Naive thymus-derived CD4-positive, alpha-beta T cell (primary cell): ENCODE measurements around the gene RGS6. TPM values are rescaled to one million over a fixed set of nuclear protein-coding genes. Genes with fewer than 3 reads are reported as not detected.
A peak's percentile ranks its signal among the peaks of the same experiment; 100 is the strongest.

Source experiments
- ATAC-seq: fragments of 150-1000 bp; cut with Tn5 transposase; 2 replicates; pipeline ENCODE4 v1.10.0; 2021; ENCODE audit warnings: mild to moderate bottlenecking, moderate library complexity
- CTCF ChIA-PET: fragments of 350-600 bp; sonication (Branson Sonifier 250); formaldehyde crosslinking; loops from one replicate; lab custom pipeline; 2021; ENCODE audit warnings: antibody characterized with exemption; lab: Charles Lee
- POLR2A ChIA-PET: fragments of 350-600 bp; sonication (Branson Sonifier 250); formaldehyde crosslinking; loops from one replicate; lab custom pipeline; 2021; ENCODE audit warnings: antibody characterized with exemption, inconsistent platforms; lab: Charles Lee
- DNase-seq, 9 donors: peaks; one replicate each; pipeline versions ENCODE4 v3.0.0 to v3.0.0-alpha.2; 2020 to 2022; ENCODE audit warnings: mixed read lengths in 1 of 9
- H3K27ac ChIP-seq: one replicate; pipeline ENCODE4 v1.7.0; 2013; ENCODE audit warnings: mild to moderate bottlenecking, low read depth, low read length, moderate library complexity
- H3K27me3 ChIP-seq, 2 donors: one replicate each; pipeline ENCODE4 v1.7.0; 2013; ENCODE audit warnings: low read length in 2 of 2, mild to moderate bottlenecking in 2 of 2, moderate library complexity in 2 of 2; ENCODE audit not compliant: control insufficient read depth in 2 of 2, insufficient read depth in 2 of 2
- H3K36me3 ChIP-seq, 3 experiments: 1 replicate in 2 of 3; 2 replicates in 1 of 3; pipeline ENCODE4 v1.7.0; 2013; ENCODE audit warnings: low read length in 3 of 3, mild to moderate bottlenecking in 3 of 3, moderate library complexity in 1 of 3; ENCODE audit not compliant: insufficient read depth in 3 of 3, control insufficient read depth in 2 of 3
- H3K4me1 ChIP-seq, 2 donors: one replicate each; pipeline ENCODE4 v1.7.0; 2013; ENCODE audit warnings: low read length in 2 of 2, mild to moderate bottlenecking in 2 of 2, moderate library complexity in 1 of 2; ENCODE audit not compliant: control insufficient read depth in 2 of 2, insufficient read depth in 2 of 2
- H3K4me3 ChIP-seq: 2 replicates; pipeline ENCODE4 v1.7.0; 2013; ENCODE audit warnings: mild to moderate bottlenecking, low read length
- H3K9me3 ChIP-seq, 3 experiments: 1 replicate in 2 of 3; 2 replicates in 1 of 3; pipeline ENCODE4 v1.7.0; 2013; ENCODE audit warnings: low read length in 3 of 3; ENCODE audit not compliant: control insufficient read depth in 2 of 3
- H3K27ac Mint-ChIP-seq, 9 donors: one replicate each; pipeline ENCODE4 v1.8.0; 2020 to 2022; ENCODE audit warnings: mixed read lengths in 9 of 9, mild to moderate bottlenecking in 8 of 9, moderate library complexity in 5 of 9, inconsistent platforms in 2 of 9
- H3K27me3 Mint-ChIP-seq, 5 donors: one replicate each; pipeline ENCODE4 v1.8.0; 2021 to 2022; ENCODE audit warnings: mixed read lengths in 5 of 5, mild to moderate bottlenecking in 1 of 5
- H3K36me3 Mint-ChIP-seq, 5 donors: one replicate each; pipeline ENCODE4 v1.8.0; 2020 to 2022; ENCODE audit warnings: mixed read lengths in 5 of 5, mild to moderate bottlenecking in 3 of 5, inconsistent platforms in 1 of 5
- H3K4me1 Mint-ChIP-seq, 7 donors: one replicate each; pipeline ENCODE4 v1.8.0; 2020 to 2022; ENCODE audit warnings: mixed read lengths in 7 of 7, mild to moderate bottlenecking in 3 of 7, inconsistent platforms in 1 of 7
- H3K4me3 Mint-ChIP-seq, 10 donors: one replicate each; pipeline ENCODE4 v1.8.0; 2020 to 2022; ENCODE audit warnings: mild to moderate bottlenecking in 10 of 10, mixed read lengths in 10 of 10, moderate library complexity in 6 of 10, inconsistent platforms in 2 of 10
- H3K9me3 Mint-ChIP-seq, 11 donors: one replicate each; pipeline ENCODE4 v1.8.0; 2020 to 2022; ENCODE audit warnings: mixed read lengths in 11 of 11, mild to moderate bottlenecking in 4 of 11, inconsistent platforms in 1 of 11, moderate library complexity in 1 of 11
- intact Hi-C, 2 donors: fragments of 100-400 bp; cut with micrococcal nuclease; formaldehyde crosslinking; loops; one replicate each; pipeline ENCODE4 v1.15.1; 2023
- polyA plus RNA-seq, 2 donors: library from polyadenylated mRNA; unstranded; fragments of 300-500 nt; fragmentation: Illumina TruSeq; gene quantifications; one replicate each; pipeline ENCODE4 v1.2.3, GENCODE V29; 2021
- total RNA-seq, 6 experiments: library from RNA in 5 of 6; stranded (reverse) in 5 of 6; gene quantifications; 1 replicate in 5 of 6; 2 replicates in 1 of 6; pipeline ENCODE4 v1.2.3 and lab custom pipeline; 2021 to 2026

The RGS6 gene
- total and polyA plus RNA-seq, 7 experiments from 2014 or later = 0.29 to 0.97 TPM; not detected in 5

GRCh38 chr14:72521045-72521444 lies 588.8 kb downstream of the RGS6 start:
- ATAC-seq (no peak), DNase-seq (no peak)
- CTCF ChIA-PET = interaction anchor here (0.9 kb wide), 1 partner anchor 384 kb away, joined by 4 read pairs; no protein-coding TSS in a partner anchor
- peaks cover 38 to 44% of the 10 kb centered on the region in 2 donors for H3K4me1 ChIP-seq
- no peak overlapping the region for H3K27ac ChIP-seq
- Mint-ChIP-seq H3K27me3 (peaks cover 0 to 2% (median 0%) of the 10 kb centered on the region in 5 donors), H3K4me3 (no peak overlapping the region), H3K4me1 (peaks cover 28 to 84% (median 64%) of the 10 kb centered on the region in 7 donors), H3K27ac (no peak overlapping the region), H3K9me3 (peaks cover 0 to 23% (median 9%) of the 10 kb centered on the region in 11 donors), H3K36me3 (peaks cover 0 to 36% (median 0%) of the 10 kb centered on the region in 5 donors)
- POLR2A ChIA-PET = no interaction called here
- intact Hi-C loops = no loop called here
- H3K27me3 ChIP-seq = no peaks in the 10 kb centered on the region
- H3K4me3 ChIP-seq = no peak overlapping the region
- H3K36me3 ChIP-seq = no peaks in the 10 kb centered on the region
- H3K9me3 ChIP-seq = no peaks in the 10 kb centered on the region

- ATAC-seq (no peak), DNase-seq (no peak)
- H3K36me3 ChIP-seq = no peaks in the 10 kb centered on the region
- H3K27me3 ChIP-seq = no peaks in the 10 kb centered on the region
- no peak overlapping the region for H3K27ac ChIP-seq
- intact Hi-C loops = no loop called here
- POLR2A ChIA-PET = no interaction called here
- Mint-ChIP-seq H3K9me3 (peaks cover 0 to 24% (median 9%) of the 10 kb centered on the region in 11 donors), H3K27me3 (peaks cover 0 to 2% (median 0%) of the 10 kb centered on the region in 5 donors), H3K4me3 (no peak overlapping the region), H3K4me1 (peaks cover 28 to 77% (median 57%) of the 10 kb centered on the region in 7 donors), H3K27ac (peak overlapping the region in 1 of 9 donors; percentile 50), H3K36me3 (peaks cover 0 to 37% (median 0%) of the 10 kb centered on the region in 5 donors)
- CTCF ChIA-PET = no interaction called here
- peaks cover 36 to 42% of the 10 kb centered on the region in 2 donors for H3K4me1 ChIP-seq
- no peaks in the 10 kb centered on the region for H3K9me3 ChIP-seq
- no peak overlapping the region for H3K4me3 ChIP-seq
Measured at GRCh38 chr14:72521968-72522741, 589.9 kb downstream of the RGS6 start.

DNA sequence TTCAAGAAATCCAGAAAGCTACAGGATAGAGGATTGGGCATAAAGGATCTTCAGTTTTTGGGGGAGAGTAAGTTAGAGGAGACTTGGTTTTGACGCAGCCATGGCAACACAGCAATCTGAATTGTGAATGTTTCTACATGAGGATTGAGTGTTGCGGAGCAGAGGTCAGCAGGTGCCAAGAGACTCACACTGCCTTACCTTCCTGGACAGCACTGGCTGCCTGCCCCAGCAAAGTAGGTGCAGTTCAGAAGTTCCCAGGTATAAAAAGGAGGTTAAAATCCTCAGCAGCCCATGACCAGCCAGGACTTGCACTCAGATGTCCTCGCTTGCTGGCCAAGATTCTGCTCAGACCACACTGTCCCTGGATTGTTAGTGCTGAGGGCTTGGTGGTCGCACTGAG lies 590.6 kb downstream of the RGS6 start:
- Histone ChIP-seq H3K27me3 (no peaks in the 10 kb centered on the region), H3K4me3 (no peak overlapping the region), H3K36me3 (no peaks in the 10 kb centered on the region), H3K27ac (no peak overlapping the region), H3K9me3 (no peaks in the 10 kb centered on the region), H3K4me1 (peaks cover 29 to 35% of the 10 kb centered on the region in 2 donors)
- no peak overlapping the region for H3K4me3 Mint-ChIP-seq
- peaks cover 0 to 41% (median 0%) of the 10 kb centered on the region in 5 donors for H3K36me3 Mint-ChIP-seq
- ATAC-seq = no peak
- peak overlapping the region in 1 of 9 donors; percentile 50 for H3K27ac Mint-ChIP-seq
- peaks cover 26 to 71% (median 50%) of the 10 kb centered on the region in 7 donors for H3K4me1 Mint-ChIP-seq
- peaks cover 0 to 7% (median 4%) of the 10 kb centered on the region in 5 donors for H3K27me3 Mint-ChIP-seq
- H3K9me3 Mint-ChIP-seq = peaks cover 0 to 24% (median 9%) of the 10 kb centered on the region in 11 donors
- DNase-seq = no peak
- POLR2A ChIA-PET = no interaction called here
- intact Hi-C loops = no loop called here
- CTCF ChIA-PET = no interaction called here

DNA sequence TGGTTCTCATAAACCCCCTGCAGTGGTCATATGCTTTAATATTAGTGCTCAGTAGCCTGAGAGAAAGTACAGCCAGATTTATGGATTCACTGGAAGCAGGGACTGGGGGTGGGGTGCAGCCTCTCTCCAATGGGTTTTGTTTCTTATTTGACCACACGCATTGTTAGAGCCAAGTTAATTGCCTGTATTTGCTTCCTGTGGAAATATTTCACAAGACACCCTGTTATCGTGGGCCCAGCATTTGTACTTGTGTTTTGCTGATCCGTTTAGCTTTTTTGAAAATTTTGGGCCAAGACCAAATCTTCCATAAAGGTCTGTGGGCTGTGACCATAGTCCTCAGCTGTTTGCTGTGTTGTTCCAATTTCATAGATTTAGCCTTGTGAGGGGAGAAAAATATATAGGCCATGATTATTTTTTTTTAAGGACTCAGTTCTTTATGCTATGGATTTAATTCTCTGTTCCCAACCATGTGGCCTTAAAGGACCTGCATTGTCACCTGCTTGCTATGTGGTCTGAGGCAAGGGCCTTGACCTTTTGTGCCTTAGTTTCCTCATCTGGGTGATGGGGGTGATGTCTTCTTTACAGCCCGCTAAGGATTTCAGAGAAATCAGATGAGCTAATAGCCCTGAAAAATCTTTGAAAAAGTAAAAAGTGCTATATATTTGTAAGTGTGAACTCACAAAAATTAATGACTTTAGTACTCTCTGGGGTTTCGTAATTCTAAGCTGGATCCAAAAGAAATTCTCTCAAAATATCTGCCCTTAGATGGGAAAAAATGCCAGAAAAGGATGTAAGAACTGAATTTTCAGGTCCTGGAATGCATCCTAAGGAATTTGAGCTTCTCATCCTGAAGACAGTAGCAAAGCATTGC lies 591.4 kb downstream of the RGS6 start:
- Mint-ChIP-seq H3K9me3 (peaks cover 0 to 24% (median 9%) of the 10 kb centered on the region in 11 donors), H3K27me3 (peaks cover 0 to 9% (median 5%) of the 10 kb centered on the region in 5 donors), H3K36me3 (peaks cover 0 to 45% (median 0%) of the 10 kb centered on the region in 5 donors), H3K4me3 (peak overlapping the region in 1 of 10 donors; percentile 15), H3K27ac (no peak overlapping the region), H3K4me1 (peaks cover 18 to 68% (median 47%) of the 10 kb centered on the region in 7 donors)
- Histone ChIP-seq H3K9me3 (no peaks in the 10 kb centered on the region), H3K27me3 (no peaks in the 10 kb centered on the region), H3K36me3 (no peaks in the 10 kb centered on the region), H3K4me3 (no peak overlapping the region), H3K4me1 (peaks cover 21 to 27% of the 10 kb centered on the region in 2 donors), H3K27ac (no peak overlapping the region)
- DNase-seq (no peak), ATAC-seq (no peak)
- ChIA-PET POLR2A (no interaction called here), CTCF (no interaction called here)
- intact Hi-C loops = no loop called here

GRCh38 chr14:72524295-72524629 lies 592.0 kb downstream of the RGS6 start:
- Mint-ChIP-seq H3K4me3 (peak overlapping the region in 3 of 10 donors; percentile 9 to 15 (median 10)), H3K9me3 (peaks cover 0 to 24% (median 9%) of the 10 kb centered on the region in 11 donors), H3K36me3 (peaks cover 0 to 45% (median 0%) of the 10 kb centered on the region in 5 donors), H3K4me1 (peaks cover 12 to 68% (median 41%) of the 10 kb centered on the region in 7 donors), H3K27ac (no peak overlapping the region), H3K27me3 (peaks cover 0 to 11% (median 5%) of the 10 kb centered on the region in 5 donors)
- POLR2A ChIA-PET = no interaction called here
- no peak overlapping the region for H3K27ac ChIP-seq
- H3K4me3 ChIP-seq = no peak overlapping the region
- H3K9me3 ChIP-seq = no peaks in the 10 kb centered on the region
- H3K4me1 ChIP-seq = peaks cover 15 to 24% of the 10 kb centered on the region in 2 donors
- intact Hi-C loops = no loop called here
- CTCF ChIA-PET = no interaction called here
- ATAC-seq (no peak), DNase-seq (no peak)
- H3K36me3 ChIP-seq = no peaks in the 10 kb centered on the region
- no peaks in the 10 kb centered on the region for H3K27me3 ChIP-seq

GRCh38 chr14:72525087-72525915 lies 593.1 kb downstream of the RGS6 start:
- no peaks in the 10 kb centered on the region for H3K36me3 ChIP-seq
- H3K4me3 ChIP-seq = no peak overlapping the region
- ATAC-seq = no peak
- no peaks in the 10 kb centered on the region for H3K27me3 ChIP-seq
- intact Hi-C loops = no loop called here
- no peak overlapping the region for H3K27ac ChIP-seq
- Mint-ChIP-seq H3K4me1 (peaks cover 1 to 65% (median 30%) of the 10 kb centered on the region in 7 donors), H3K36me3 (peaks cover 0 to 36% (median 0%) of the 10 kb centered on the region in 5 donors), H3K4me3 (no peak overlapping the region), H3K9me3 (peaks cover 0 to 17% (median 4%) of the 10 kb centered on the region in 11 donors), H3K27me3 (peaks cover 0 to 13% (median 5%) of the 10 kb centered on the region in 5 donors), H3K27ac (peak overlapping the region in 1 of 9 donors; percentile 8)
- peaks cover 10 to 18% of the 10 kb centered on the region in 2 donors for H3K4me1 ChIP-seq
- DNase-seq = no peak
- CTCF ChIA-PET = interaction anchor here (0.7 kb wide), 1 partner anchor 137 kb away, joined by 3 read pairs; no protein-coding TSS in a partner anchor
- POLR2A ChIA-PET = no interaction called here
- no peaks in the 10 kb centered on the region for H3K9me3 ChIP-seq
